ENCODE results near the gene PXMP4. TPM values are rescaled to one million over a fixed set of nuclear protein-coding genes. Genes with fewer than 3 reads are reported as not detected.

Gene PXMP4
- total and polyA plus RNA-seq, 9 of the 15 experiments (the other 6 are each of a cell fraction or from before 2014, with no cell fraction given), result 4.8 to 29.1 (median 6.8) TPM

DNA sequence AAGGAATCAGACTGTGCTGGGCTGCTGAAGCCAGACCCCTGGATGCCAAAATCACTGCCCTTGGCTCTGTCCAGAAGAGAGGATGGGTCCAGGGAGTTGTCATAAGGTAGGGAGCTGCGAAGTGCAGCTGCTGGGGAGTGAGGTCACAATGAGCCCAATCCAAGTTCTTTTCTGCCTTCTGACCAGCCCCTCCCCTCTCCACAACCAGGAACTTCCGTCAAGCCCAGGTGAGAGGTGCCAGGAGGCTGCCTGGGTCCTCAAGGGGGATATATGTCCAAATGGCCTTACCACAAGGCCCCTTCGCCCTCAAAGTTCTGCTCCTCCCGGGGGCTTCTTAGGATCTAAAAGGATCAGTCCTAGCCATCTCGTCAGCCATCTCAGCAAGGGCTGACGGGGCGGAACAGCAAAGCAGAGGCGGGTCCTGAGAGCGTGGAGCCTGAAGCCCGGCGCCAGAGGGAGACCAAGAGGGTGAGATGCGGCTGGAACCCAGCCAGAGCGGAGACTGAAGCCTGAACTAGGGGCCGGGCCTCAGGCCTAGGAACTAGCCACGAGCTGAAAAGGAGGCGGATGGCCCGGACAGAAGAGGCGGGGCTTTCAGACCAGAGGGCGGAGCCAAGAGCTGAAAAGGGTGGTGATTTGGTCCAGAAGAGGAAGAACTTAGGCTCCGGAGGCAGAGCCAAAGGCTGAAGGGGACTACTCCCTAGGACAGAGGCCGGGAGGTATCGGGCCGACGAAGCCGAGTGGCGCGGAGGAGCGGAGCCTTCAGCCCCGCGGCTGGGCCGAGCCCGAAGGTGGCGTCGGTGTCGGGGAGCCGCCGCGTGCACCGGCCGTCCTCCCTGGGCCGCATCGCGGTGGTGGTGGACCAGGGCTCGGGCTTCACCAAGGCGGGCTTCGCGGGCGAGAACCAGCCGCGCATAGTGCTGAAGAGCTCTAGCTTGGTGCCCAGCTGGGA is 53.5 kb downstream of the PXMP4 start, which contains the start of gene ACTL10 (continued):
- TF ChIP-seq, protein P1, sequence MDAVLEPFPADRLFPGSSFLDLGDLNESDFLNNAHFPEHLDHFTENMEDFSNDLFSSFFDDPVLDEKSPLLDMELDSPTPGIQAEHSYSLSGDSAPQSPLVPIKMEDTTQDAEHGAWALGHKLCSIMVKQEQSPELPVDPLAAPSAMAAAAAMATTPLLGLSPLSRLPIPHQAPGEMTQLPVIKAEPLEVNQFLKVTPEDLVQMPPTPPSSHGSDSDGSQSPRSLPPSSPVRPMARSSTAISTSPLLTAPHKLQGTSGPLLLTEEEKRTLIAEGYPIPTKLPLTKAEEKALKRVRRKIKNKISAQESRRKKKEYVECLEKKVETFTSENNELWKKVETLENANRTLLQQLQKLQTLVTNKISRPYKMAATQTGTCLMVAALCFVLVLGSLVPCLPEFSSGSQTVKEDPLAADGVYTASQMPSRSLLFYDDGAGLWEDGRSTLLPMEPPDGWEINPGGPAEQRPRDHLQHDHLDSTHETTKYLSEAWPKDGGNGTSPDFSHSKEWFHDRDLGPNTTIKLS (IDR thresholded peaks at IDR 0.05; ENCODE audit: borderline replicate concordance, low read depth), result no peak
- TF ChIP-seq POLR2H (tag; IDR thresholded peaks at IDR 0.05; ENCODE audit: low read depth) (no peak), JUND (IDR thresholded peaks at IDR 0.05; ENCODE audit: borderline replicate concordance, low read depth, low read length) (peak; percentile 36; the same call in 1 of the 2 replicates), JUND (tag; IDR thresholded peaks at IDR 0.05; ENCODE audit: borderline replicate concordance, low read depth, low read length) (no peak), ATF7 (IDR thresholded peaks at IDR 0.05) (peak; percentile 72), ZNF24 (IDR thresholded peaks at IDR 0.05) (no peak), PTBP1 (IDR thresholded peaks at IDR 0.05; ENCODE audit: low read depth, low read length) (no peak), NFRKB (IDR thresholded peaks at IDR 0.05; ENCODE audit: low read depth) (no peak), XRCC4 (IDR thresholded peaks at IDR 0.05; ENCODE audit: extremely low read depth, insufficient read depth, insufficient read length) (no peak), RBM22 (IDR thresholded peaks at IDR 0.05; ENCODE audit: low read depth, low read length, poor library complexity, severe bottlenecking) (no peak), MTF1 (CRISPR knock-in tag; IDR thresholded peaks at IDR 0.05; ENCODE audit: borderline replicate concordance) (no peak), KLF13 (tag; IDR thresholded peaks at IDR 0.05; ENCODE audit: borderline replicate concordance, low read depth) (no peak), HCFC1 (IDR thresholded peaks at IDR 0.05; ENCODE audit: low read depth, low read length) (peak; percentile 44; the same call in 1 of the 2 replicates)
- TF ChIP-seq, protein P2, sequence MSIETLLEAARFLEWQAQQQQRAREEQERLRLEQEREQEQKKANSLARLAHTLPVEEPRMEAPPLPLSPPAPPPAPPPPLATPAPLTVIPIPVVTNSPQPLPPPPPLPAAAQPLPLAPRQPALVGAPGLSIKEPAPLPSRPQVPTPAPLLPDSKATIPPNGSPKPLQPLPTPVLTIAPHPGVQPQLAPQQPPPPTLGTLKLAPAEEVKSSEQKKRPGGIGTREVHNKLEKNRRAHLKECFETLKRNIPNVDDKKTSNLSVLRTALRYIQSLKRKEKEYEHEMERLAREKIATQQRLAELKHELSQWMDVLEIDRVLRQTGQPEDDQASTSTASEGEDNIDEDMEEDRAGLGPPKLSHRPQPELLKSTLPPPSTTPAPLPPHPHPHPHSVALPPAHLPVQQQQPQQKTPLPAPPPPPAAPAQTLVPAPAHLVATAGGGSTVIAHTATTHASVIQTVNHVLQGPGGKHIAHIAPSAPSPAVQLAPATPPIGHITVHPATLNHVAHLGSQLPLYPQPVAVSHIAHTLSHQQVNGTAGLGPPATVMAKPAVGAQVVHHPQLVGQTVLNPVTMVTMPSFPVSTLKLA (conservative IDR thresholded peaks at IDR 0.05), result peak; percentile 47 to 74; a peak in 3 of 4 replicates
- TF ChIP-seq, protein P3, sequence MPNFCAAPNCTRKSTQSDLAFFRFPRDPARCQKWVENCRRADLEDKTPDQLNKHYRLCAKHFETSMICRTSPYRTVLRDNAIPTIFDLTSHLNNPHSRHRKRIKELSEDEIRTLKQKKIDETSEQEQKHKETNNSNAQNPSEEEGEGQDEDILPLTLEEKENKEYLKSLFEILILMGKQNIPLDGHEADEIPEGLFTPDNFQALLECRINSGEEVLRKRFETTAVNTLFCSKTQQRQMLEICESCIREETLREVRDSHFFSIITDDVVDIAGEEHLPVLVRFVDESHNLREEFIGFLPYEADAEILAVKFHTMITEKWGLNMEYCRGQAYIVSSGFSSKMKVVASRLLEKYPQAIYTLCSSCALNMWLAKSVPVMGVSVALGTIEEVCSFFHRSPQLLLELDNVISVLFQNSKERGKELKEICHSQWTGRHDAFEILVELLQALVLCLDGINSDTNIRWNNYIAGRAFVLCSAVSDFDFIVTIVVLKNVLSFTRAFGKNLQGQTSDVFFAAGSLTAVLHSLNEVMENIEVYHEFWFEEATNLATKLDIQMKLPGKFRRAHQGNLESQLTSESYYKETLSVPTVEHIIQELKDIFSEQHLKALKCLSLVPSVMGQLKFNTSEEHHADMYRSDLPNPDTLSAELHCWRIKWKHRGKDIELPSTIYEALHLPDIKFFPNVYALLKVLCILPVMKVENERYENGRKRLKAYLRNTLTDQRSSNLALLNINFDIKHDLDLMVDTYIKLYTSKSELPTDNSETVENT (CRISPR knock-in tag; IDR thresholded peaks at IDR 0.05), result no peak
